Calu3 (cell line): ENCODE measurements around the gene CBX2. TPM values are rescaled to one million over a fixed set of nuclear protein-coding genes. Genes with fewer than 3 reads are reported as not detected.
A peak's percentile ranks its signal among the peaks of the same experiment; 100 is the strongest.

Experiments
- BruUV-seq: library from RNA; stranded (reverse); fragments of 400-500 nt; replicated peaks from 2 replicates; lab custom pipeline; 2021; lab: Mats Ljungman, UMichigan
- CTCF ChIA-PET: fragments of 300-600 bp; sonication (Branson Sonifier 250); formaldehyde crosslinking; loops from one replicate; lab custom pipeline; 2022; ENCODE audit warnings: antibody characterized with exemption; lab: Charles Lee
- DNase-seq: peaks from one replicate; pipeline ENCODE4 v3.0.0; 2022
- H3K27ac Mint-ChIP-seq: one replicate; pipeline ENCODE4 v1.8.0; 2022; ENCODE audit warnings: mixed read lengths; ENCODE audit not compliant: unreplicated experiment
- H3K27me3 Mint-ChIP-seq: one replicate; pipeline ENCODE4 v1.8.0; 2022; ENCODE audit warnings: mixed read lengths; ENCODE audit not compliant: unreplicated experiment
- H3K36me3 Mint-ChIP-seq: one replicate; pipeline ENCODE4 v1.8.0; 2022; ENCODE audit warnings: mild to moderate bottlenecking, moderate library complexity, mixed read lengths; ENCODE audit not compliant: insufficient read depth, unreplicated experiment
- H3K4me1 Mint-ChIP-seq: one replicate; pipeline ENCODE4 v1.8.0; 2022; ENCODE audit warnings: mild to moderate bottlenecking, low read depth, mixed read lengths; ENCODE audit not compliant: unreplicated experiment
- H3K4me3 Mint-ChIP-seq: one replicate; pipeline ENCODE4 v1.8.0; 2022; ENCODE audit warnings: mild to moderate bottlenecking, low read depth, moderate library complexity, mixed read lengths; ENCODE audit not compliant: unreplicated experiment
- H3K9me3 Mint-ChIP-seq: one replicate; pipeline ENCODE4 v1.8.0; 2022; ENCODE audit warnings: low read depth, mixed read lengths; ENCODE audit not compliant: unreplicated experiment
- intact Hi-C: fragments of 100-400 bp; cut with micrococcal nuclease; formaldehyde crosslinking; loops from one replicate; pipeline ENCODE4 v1.10.0; 2022; ENCODE audit not compliant: unreplicated experiment
- total RNA-seq: library from RNA; stranded (reverse); gene quantifications from 2 replicates; pipeline ENCODE4 v1.2.3, GENCODE V29; 2022
- TF ChIP-seq, protein P1 (sequence below): fragments of 200-600 bp; IDR thresholded peaks from one replicate; pipeline ENCODE4 v1.8.0; 2022; ENCODE audit warnings: antibody characterized with exemption; ENCODE audit not compliant: unreplicated experiment

The CBX2 gene
- total RNA-seq, 1 experiment from 2014 or later, result 8.3 TPM

GRCh38 chr17:79794659-79795511, 16.9 kb downstream of the CBX2 start:
- CTCF ChIA-PET, result no interaction called here
- TF ChIP-seq, protein P1, sequence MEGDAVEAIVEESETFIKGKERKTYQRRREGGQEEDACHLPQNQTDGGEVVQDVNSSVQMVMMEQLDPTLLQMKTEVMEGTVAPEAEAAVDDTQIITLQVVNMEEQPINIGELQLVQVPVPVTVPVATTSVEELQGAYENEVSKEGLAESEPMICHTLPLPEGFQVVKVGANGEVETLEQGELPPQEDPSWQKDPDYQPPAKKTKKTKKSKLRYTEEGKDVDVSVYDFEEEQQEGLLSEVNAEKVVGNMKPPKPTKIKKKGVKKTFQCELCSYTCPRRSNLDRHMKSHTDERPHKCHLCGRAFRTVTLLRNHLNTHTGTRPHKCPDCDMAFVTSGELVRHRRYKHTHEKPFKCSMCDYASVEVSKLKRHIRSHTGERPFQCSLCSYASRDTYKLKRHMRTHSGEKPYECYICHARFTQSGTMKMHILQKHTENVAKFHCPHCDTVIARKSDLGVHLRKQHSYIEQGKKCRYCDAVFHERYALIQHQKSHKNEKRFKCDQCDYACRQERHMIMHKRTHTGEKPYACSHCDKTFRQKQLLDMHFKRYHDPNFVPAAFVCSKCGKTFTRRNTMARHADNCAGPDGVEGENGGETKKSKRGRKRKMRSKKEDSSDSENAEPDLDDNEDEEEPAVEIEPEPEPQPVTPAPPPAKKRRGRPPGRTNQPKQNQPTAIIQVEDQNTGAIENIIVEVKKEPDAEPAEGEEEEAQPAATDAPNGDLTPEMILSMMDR, result no peak
- Mint-ChIP-seq H3K4me3 (peak overlapping the region; percentile 75), H3K9me3 (no peaks in the 10 kb centered on the region), H3K27ac (no peak overlapping the region), H3K27me3 (peaks cover 30% of the 10 kb centered on the region), H3K36me3 (peaks cover 25% of the 10 kb centered on the region), H3K4me1 (peaks cover 13% of the 10 kb centered on the region)
- no TSS peak for BruUV-seq
- DNase-seq, result no peak
- intact Hi-C loops, result loop anchor here (5.0 kb wide), 2 partner anchors 42 to 197 kb away; partner anchors contain the start of gene CBX4

DNA sequence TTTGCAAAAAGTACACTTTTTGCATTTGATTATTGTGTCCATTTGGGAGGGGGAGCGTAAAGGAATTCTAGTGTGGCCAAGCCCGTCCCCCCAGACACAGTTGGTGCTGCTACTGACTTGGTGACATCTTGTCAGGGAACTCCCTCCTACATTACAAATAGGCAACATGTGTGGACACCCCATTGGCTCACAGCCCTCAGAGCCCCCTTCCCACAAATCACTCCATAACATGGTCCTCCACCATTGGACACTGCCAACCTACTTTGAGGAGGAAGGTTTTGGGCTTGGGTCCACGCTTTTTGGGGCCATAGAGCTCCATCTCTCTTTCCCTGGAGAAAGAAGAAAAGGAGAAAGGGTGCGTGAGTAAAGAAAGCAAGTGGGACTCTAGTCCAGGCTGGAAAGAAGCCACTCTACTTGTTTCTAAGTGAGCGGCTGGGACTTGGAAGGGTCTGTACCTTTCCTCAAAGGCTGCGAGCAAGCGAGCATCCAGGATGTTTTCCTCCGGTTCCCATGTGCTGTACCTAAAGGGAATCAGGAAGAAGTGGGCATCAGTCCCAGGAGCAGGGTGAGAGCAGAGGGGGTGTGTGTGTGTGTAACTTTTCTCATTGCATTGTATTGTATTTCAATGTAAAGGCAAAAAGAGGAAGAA, 18.0 kb downstream of the CBX2 start:
- Mint-ChIP-seq H3K36me3 (peaks cover 25% of the 10 kb centered on the region), H3K4me1 (peaks cover 22% of the 10 kb centered on the region), H3K9me3 (no peaks in the 10 kb centered on the region), H3K27ac (peak overlapping the region; percentile 86), H3K4me3 (peak overlapping the region; percentile 75), H3K27me3 (peaks cover 32% of the 10 kb centered on the region)
- CTCF ChIA-PET, result interaction anchor here (0.6 to 0.7 kb wide), 2 partner anchors 123 to 374 kb away, joined by 3 to 7 read pairs; no protein-coding TSS in a partner anchor
- TF ChIP-seq, protein P1, result no peak
- intact Hi-C loops, result loop anchor here (5.0 kb wide), 1 partner anchor 41 kb away; the partner anchor contains the start of gene CBX4
- no peak for DNase-seq
- TSS peak; percentile 92 for BruUV-seq

- Mint-ChIP-seq H3K4me1 (peaks cover 22% of the 10 kb centered on the region), H3K27ac (peak overlapping the region; percentile 86), H3K4me3 (peak overlapping the region; percentile 75), H3K36me3 (peaks cover 25% of the 10 kb centered on the region), H3K9me3 (no peaks in the 10 kb centered on the region), H3K27me3 (peaks cover 34% of the 10 kb centered on the region)
- CTCF ChIA-PET, result interaction anchor here (0.6 to 1.5 kb wide), 11 partner anchors 10 to 373 kb away, joined by 3 to 16 read pairs (median 7); no protein-coding TSS in a partner anchor
- intact Hi-C loops, result loop anchor here (5.0 kb wide), 1 partner anchor 41 kb away; the partner anchor contains the start of gene CBX4
- no TSS peak for BruUV-seq
- TF ChIP-seq, protein P1, result no peak
- no peak for DNase-seq
Measured at GRCh38 chr17:79796444-79796762, 18.5 kb downstream of the CBX2 start.

DNA sequence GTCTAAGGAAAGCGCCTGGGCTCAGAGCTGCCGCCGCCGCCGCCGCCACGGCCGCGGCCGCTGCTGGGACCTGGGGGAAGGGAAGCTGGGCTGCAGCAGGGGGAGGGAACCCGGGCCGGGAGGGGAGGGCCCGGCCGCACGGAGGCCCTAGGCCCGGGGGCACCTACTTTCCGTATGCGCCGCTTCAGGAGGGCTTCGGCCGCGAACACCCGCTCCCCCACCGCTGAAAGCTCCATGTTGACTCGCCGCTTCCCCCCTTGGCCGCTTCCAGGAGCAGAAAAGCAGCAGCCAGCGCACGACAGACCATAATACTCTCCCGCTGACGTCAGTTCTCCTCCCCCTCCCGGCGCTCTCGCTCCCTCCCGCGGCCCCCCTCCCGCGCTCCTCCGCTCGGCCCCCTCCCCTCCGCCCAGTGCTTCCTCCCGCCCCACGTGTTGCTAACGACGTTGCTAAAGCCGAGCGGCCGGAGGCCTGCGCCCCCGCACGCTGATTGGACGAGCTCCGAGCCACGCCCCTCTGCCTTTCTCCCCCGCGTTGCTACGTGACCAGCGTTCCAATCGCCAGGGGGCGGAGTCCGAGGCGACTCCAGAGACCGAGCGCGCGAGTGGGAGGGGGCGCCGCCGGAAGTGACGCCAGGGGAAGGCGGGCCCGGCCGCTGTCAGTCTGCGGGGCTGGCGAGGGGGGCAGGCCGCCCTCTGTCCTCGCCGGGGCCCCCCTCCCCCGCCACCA, 19.0 kb downstream of the CBX2 start, which contains the start of gene CBX8:
Gene CBX8, minus strand, starts transcription at position 315 of the 729 bp plus-strand sequence. Its CDS starts 79 bp downstream, at position 236.
- intact Hi-C loops, result loop anchor here (5.0 kb wide), 1 partner anchor 40 kb away; the partner anchor contains the start of gene CBX4
- H3K9me3 Mint-ChIP-seq, result no peaks in the 10 kb centered on the region
- peaks cover 39% of the 10 kb centered on the region for H3K27me3 Mint-ChIP-seq
- peak within 1 kb of the TSS; percentile 75 for H3K4me3 Mint-ChIP-seq
- peak within 1 kb of the TSS; percentile 86 for H3K27ac Mint-ChIP-seq
- TF ChIP-seq, protein P1, result no peak
- peaks cover 25% of the 10 kb centered on the region for H3K36me3 Mint-ChIP-seq
- CTCF ChIA-PET, result interaction anchor here (0.5 to 1.5 kb wide), 15 partner anchors 9 to 373 kb away, joined by 3 to 16 read pairs (median 5); no protein-coding TSS in a partner anchor
- peaks cover 22% of the 10 kb centered on the region for H3K4me1 Mint-ChIP-seq
- no TSS peak for BruUV-seq
- DNase-seq, result peak; percentile 100
